Stimulated activated CD8-positive, alpha-beta memory T cell treated with anti-CD3 and anti-CD28 coated beads, Interleukin-4, amount 100 ng/mL, for 48 hours (primary cell): Measurements from ENCODE around the gene TNFAIP1.
"Not testable (repeated sequence)": the region's sequence is repeated elsewhere in the genome, so short reads cannot be mapped to it uniquely, and the experiment has no call there.

Experiments used
- DNase-seq: peaks from one replicate; pipeline ENCODE4 v3.0.0-alpha.2; 2020

TNFAIP1 gene

GRCh38 chr17:28335201-28335958 is at the start of gene TNFAIP1, which contains the start of gene IFT20:
Gene TNFAIP1, plus strand, starts transcription at chr17:28335761. Its CDS starts 3,761 bp downstream, at chr17:28339522.
Gene IFT20, minus strand, starts transcription at chr17:28335472. Its CDS starts 3,487 bp downstream, at chr17:28331985.
- peak; percentile 95 for DNase-seq

DNA sequence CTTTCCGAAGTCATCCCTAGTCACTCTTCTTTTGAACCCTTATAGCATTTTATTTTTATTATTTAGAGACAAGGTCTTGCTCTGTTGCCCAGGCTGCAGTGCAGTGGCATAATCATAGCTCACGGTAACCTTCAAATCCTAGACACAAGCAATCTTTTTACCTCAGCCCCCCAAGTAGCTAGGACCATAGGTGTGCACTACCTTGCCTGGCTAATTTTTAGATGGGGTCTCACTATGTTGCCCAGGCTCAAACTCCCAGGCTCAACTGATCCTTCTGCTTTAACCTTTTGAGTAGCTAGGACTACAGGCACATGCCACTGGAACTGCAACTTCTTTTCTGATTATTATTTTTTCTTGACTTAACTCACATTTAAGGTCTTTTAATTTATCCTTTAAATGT is 49.6 kb upstream of the TNFAIP1 start:
- DNase-seq: no peak

DNA sequence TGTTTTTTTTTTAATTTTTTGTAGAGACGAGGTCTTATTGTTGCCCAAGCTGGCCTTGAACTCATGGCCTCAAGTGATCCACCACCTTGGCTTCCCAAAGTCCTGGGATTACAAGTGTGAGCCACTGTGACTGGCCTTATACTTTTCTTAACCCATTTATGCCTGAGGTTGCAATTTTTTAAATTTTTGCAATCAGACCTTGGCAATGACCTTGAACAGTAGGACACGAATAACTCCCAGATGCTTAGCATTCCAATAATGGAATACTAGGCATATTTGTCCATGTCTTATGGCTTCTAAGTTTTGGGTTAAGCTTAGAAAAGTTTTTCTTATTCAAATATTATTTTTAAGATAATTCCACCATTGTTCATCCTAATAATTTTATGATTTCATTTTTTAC is 44.9 kb upstream of the TNFAIP1 start:
- no peak for DNase-seq

DNA sequence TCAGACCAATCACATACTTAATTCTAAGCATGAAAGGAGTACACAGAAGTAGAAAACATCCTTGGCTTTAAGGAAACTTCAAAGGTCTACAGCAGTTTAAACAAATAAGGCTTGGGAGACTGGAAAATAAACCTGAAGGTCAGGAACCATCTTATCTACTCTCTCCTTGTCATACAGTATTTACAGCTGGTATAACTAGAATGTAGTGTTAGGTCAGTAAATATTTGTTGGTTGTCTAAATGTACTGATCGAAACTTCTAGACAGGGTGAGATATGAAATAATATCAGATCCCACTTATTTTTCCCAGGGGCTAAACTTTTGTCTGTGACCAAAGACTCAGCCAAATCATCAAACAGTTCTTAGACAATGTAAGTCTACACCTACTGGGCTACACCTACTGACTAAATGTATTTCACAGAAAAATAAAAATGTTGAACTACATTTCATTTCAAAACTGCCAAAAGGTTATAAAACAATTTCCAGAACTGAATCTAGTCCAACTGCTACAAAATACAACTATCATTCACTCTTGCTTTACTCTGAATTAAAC is 43.7 kb upstream of the TNFAIP1 start:
- DNase-seq: no peak

DNA sequence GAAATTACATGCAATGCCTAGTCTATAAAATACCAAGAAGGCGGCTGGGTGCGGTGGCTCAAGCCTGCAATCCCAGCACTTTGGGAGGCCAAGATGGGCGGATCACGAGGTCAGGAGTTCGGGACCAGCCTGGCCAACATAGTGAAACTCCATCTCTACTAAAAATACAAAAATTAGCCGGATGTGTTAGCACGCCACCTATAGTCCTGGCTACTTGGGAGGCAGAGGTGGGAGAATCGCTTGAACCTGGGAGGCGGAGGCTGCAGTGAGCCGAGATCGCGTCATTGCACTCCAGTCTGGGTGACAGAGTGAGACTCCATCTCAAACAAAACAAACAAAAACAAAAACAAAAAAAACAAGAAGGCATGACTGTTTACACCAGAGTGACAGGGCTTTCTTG is 42.7 kb upstream of the TNFAIP1 start:
- DNase-seq: not testable (repeated sequence)

GRCh38 chr17:28293994-28294393 is 41.6 kb upstream of the TNFAIP1 start:
- no peak for DNase-seq

- DNase-seq: no peak
Observed at GRCh38 chr17:28295677-28296578, 39.6 kb upstream of the TNFAIP1 start.

GRCh38 chr17:28298449-28298848 is 37.1 kb upstream of the TNFAIP1 start:
- DNase-seq: no peak

GRCh38 chr17:28306954-28307401 is 28.6 kb upstream of the TNFAIP1 start:
- DNase-seq: no peak

- DNase-seq: no peak
Observed at GRCh38 chr17:28313841-28314240, 21.7 kb upstream of the TNFAIP1 start.

GRCh38 chr17:28315846-28316705 is 19.5 kb upstream of the TNFAIP1 start:
- DNase-seq: no peak

DNA sequence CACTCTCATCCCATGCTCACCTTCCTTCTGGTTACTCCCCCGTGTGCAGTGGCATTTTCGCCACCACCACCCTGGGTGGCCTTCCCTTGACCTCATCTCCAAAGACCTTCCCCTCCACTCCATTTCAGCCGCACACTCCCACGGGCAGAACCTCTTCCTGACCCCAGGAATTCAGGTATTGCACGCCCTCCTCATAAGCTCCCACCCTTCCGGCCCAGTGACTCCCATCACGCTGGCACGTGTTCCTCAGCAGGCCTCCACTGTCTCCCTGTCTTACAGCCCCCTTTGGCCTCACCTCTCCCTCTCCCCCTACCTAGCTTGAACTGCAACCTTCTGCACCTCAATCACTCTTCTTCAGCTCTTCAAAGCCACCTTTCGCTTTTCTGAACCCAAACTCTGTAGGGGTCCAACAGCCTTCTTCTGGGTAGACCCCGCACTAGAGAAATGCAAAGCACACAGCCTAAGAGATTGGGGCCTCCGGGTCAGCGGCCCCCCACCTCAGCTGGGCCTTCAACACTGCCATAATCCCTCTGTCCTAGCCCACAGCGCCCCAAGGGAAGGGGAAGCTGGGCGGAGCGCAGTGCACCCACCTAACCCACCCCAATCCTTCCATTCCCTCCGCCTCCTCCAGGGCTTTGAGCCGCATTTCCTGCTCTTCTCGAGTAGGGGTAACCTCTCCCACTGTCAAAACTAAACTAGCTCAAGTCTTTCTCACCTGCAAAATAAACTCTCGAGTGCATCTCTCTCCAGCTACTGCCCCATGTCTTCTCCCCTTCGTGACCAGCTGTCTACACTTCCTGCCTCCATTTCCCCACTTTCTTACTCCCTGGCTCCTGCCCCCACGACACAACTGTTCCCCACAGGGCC is 18.2 kb upstream of the TNFAIP1 start:
- no peak for DNase-seq

DNA sequence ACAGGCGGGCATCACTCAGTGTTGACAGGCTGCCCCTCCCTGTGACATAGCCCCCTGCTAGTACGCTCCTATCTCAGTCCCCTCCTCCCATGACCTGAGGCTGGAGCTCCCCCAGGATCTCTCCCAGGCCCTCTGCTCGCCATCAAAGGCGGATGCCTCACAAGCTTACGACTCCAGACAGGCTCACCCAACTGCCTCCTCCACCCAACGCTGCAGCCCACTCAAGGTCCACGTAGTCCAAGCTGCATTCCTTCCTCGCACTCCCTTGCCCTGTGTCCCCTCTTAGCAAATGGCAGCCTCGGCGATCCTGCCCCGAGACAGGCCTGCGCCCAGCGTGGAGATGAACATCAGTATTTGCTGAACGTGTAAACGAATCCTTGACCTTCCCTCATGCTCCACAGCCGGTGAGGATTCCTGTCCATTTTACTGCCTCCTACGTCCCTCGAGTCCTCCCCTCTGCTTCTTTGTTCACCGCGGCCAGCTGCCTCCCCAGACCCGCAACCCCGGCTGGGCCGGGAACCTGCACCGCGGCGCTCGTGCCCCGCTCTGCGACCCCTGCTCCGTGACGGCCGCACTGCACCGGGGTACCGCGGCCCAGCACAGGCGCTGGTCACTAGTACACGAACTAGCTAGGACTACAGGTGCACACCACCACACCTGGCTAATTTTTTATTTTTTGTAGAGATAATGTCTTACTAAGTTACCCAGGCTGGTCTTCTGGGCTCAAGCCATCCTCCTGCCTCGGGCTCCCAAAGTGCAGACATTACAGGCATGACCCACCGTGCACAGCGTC is 17.4 kb upstream of the TNFAIP1 start:
- peak; percentile 41 for DNase-seq

- peak; percentile 97 for DNase-seq
Observed at GRCh38 chr17:28318759-28319597, 16.6 kb upstream of the TNFAIP1 start, which contains the start of gene TMEM97. Gene TMEM97, plus strand, starts transcription at chr17:28319200. Its CDS starts 40 bp downstream, at chr17:28319240.

DNA sequence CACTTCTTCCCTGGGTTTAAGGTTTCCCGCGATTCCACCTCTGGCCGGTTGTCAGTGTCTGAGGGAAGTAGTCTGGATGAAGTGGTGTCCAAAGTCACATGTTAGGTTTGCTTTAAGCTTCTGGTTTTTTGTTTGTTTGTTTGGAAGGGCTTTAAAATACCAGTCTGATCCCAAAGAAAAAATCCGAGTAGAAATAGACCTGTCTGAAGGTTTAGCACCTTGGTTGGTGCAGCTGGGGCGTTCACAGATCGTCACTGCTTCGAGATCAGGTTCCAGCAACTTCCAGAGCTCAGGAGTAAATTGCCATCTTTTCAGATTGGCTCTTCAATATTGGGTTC is 16.0 kb upstream of the TNFAIP1 start:
- DNase-seq: no peak

DNA sequence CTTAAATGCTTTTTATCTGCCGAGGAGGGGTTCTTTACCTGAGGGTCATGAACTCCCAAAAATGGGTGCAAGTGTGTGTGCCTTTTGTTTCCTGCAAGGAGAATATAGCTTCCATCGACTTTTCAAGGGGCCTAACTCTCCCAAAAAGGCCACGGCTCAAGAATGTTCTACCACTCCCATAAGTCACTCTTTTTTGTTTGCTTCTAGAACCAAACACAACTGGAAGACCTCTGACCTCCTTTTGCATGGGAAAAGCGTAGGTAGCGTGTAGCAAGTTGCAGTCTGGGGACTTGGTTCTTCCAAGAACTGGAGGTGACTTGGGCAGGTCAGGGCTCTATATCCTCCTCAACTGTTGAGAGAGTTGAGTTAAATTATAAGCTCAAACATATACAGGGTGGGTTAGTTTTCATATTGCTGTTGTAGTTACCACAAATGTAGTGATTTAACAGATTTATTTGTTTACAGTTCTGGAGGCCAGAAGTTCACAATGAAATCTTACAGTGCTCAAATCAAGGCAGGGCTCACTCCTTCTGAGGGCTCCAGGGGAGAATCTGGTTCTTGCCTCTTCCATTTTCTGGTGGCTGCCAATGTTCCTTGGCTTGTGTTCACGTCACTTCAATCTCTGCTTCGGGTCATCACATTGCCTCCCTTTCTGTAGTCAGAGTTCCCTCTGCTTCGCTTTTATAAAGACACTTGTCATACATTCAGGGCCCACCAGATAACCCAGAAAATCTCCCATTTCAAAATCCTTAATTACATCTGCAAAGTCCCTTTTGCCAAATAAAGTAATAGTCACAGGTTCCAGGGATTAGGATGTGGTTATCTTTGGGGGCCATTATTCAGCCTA is 15.1 kb upstream of the TNFAIP1 start:
- no peak for DNase-seq

DNA sequence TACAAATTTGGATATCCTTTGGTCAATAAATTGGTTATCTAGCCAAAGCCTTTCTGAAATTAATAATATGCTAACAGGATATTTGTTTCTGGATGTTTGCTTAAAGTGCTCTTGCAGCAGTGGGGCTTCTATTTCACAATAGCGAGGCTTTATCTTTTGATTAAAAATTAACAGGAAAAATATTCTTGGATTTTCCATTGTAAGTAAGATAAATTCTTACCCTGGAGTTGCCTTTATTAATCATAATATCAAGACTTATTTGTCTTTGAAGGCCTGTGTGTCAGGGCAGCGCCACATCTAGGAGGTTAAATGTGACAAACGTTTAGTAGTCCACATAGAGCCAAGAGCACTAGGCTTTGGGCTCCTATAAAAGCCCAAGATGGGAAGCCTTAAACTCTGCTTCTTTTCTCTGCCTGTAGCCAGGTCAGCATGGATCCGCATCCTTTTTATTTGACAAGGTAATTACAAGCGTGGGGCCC is 11.3 kb upstream of the TNFAIP1 start:
- no peak for DNase-seq

GRCh38 chr17:28324781-28325180 is 10.8 kb upstream of the TNFAIP1 start:
- DNase-seq: no peak
